ENCODE data around the gene IL17RE.
A peak's percentile ranks its signal among the peaks of the same experiment; 100 is the strongest.
"Not testable (repeated sequence)": the region's sequence is repeated elsewhere in the genome, so short reads cannot be mapped to it uniquely, and the experiment has no call there.

IL17RE gene

GRCh38 chr3:9902372-9903237 lies at the start of gene IL17RE:
Gene IL17RE, plus strand, starts transcription at chr3:9902848. Its CDS starts 85 bp downstream, at chr3:9902933.
- peak in 1 of 51 donors; percentile 11 for DNase-seq

GRCh38 chr3:9854291-9854940 lies 48.2 kb upstream of the IL17RE start:
- not testable (repeated sequence) for DNase-seq

- DNase-seq = no peak
Observed at GRCh38 chr3:9855594-9855993, 47.1 kb upstream of the IL17RE start.

- no peak for DNase-seq
Observed at GRCh38 chr3:9859530-9860025, 43.1 kb upstream of the IL17RE start.

GRCh38 chr3:9861201-9861600 lies 41.4 kb upstream of the IL17RE start:
- no peak for DNase-seq

GRCh38 chr3:9861626-9862130 lies 41.0 kb upstream of the IL17RE start:
- no peak for DNase-seq

GRCh38 chr3:9862391-9863057 lies 40.1 kb upstream of the IL17RE start:
- DNase-seq = peak in 1 of 51 donors; percentile 8

- no peak for DNase-seq
Observed at GRCh38 chr3:9863058-9863772, 39.4 kb upstream of the IL17RE start.

GRCh38 chr3:9864200-9864927 lies 38.3 kb upstream of the IL17RE start:
- peak in 47 of 51 donors; percentile 16 to 88 (median 56) for DNase-seq

GRCh38 chr3:9865125-9865637 lies 37.5 kb upstream of the IL17RE start:
- DNase-seq = not testable (repeated sequence)

GRCh38 chr3:9866639-9867038 lies 36.0 kb upstream of the IL17RE start:
- peak in 1 of 51 donors; percentile 2 for DNase-seq

GRCh38 chr3:9867106-9867505 lies 35.5 kb upstream of the IL17RE start:
- DNase-seq = no peak

- DNase-seq = no peak
Observed at GRCh38 chr3:9869955-9870354, 32.7 kb upstream of the IL17RE start.

- DNase-seq = no peak
Observed at GRCh38 chr3:9870978-9871377, 31.7 kb upstream of the IL17RE start.

GRCh38 chr3:9872067-9872466 lies 30.6 kb upstream of the IL17RE start:
- DNase-seq = not testable (repeated sequence)

GRCh38 chr3:9875448-9875847 lies 27.2 kb upstream of the IL17RE start:
- no peak for DNase-seq

- not testable (repeated sequence) for DNase-seq
Observed at GRCh38 chr3:9876255-9876654, 26.4 kb upstream of the IL17RE start.

- no peak for DNase-seq
Observed at GRCh38 chr3:9876991-9877390, 25.7 kb upstream of the IL17RE start.

- no peak for DNase-seq
Observed at GRCh38 chr3:9878700-9879099, 23.9 kb upstream of the IL17RE start.

Measured in hypothalamus (tissue), 51 donors.